DOHH2 (cell line): ENCODE results near the gene PGPEP1.

Source experiments
- CTCF ChIP-seq: fragments of 200-600 bp; sonication (generic); IDR thresholded peaks from one replicate; pipeline ENCODE4 v1.5.1; 2014; ENCODE audit warnings: antibody characterized with exemption, mild to moderate bottlenecking, low read depth, low read length; ENCODE audit not compliant: poor library complexity, severe bottlenecking
- EZH2phosphoT487 ChIP-seq: fragments of 200-600 bp; sonication (generic); IDR thresholded peaks from 2 replicates; pipeline ENCODE4 v1.6.1; 2017; ENCODE audit warnings: borderline replicate concordance, mild to moderate bottlenecking, antibody characterized with exemption, low read length, moderate library complexity, mixed read lengths

GRCh38 chr19:18418483-18419194 lies 78.2 kb downstream of the PGPEP1 start:
- TF ChIP-seq CTCF, result no peak
- no peak for TF ChIP-seq EZH2phosphoT487
